KOPT-K1 (cell line): ENCODE results near the gene RWDD2A.

Experiments used
- H3K27ac ChIP-seq: fragments of 200-600 bp; sonication (generic); 2 replicates; pipeline ENCODE4 v1.5.1; 2016; ENCODE audit warnings: antibody characterized with exemption, mild to moderate bottlenecking, low read depth, low read length; ENCODE audit not compliant: poor library complexity, severe bottlenecking
- H3K36me3 ChIP-seq: fragments of 200-600 bp; sonication (generic); 2 replicates; pipeline ENCODE4 v1.5.1; 2017; ENCODE audit warnings: antibody characterized with exemption, mild to moderate bottlenecking, low read length, moderate library complexity; ENCODE audit not compliant: insufficient read depth
- H3K9me3 ChIP-seq: fragments of 200-600 bp; sonication (generic); 2 replicates; pipeline ENCODE4 v1.5.1; 2017; ENCODE audit warnings: antibody characterized with exemption, low read length, mild to moderate bottlenecking; ENCODE audit not compliant: insufficient read depth, poor library complexity, severe bottlenecking

The RWDD2A gene

GRCh38 chr6:83221889-83222479 is 28.8 kb downstream of the RWDD2A start:
- Histone ChIP-seq H3K36me3 (no peaks in the 10 kb centered on the region), H3K9me3 (no peaks in the 10 kb centered on the region), H3K27ac (no peak overlapping the region)

- Histone ChIP-seq H3K27ac (no peak overlapping the region), H3K36me3 (no peaks in the 10 kb centered on the region), H3K9me3 (no peaks in the 10 kb centered on the region)
Observed at GRCh38 chr6:83226517-83226916, 33.4 kb downstream of the RWDD2A start.

GRCh38 chr6:83231146-83231545 is 38.0 kb downstream of the RWDD2A start:
- Histone ChIP-seq H3K36me3 (no peaks in the 10 kb centered on the region), H3K9me3 (no peaks in the 10 kb centered on the region), H3K27ac (no peak overlapping the region)

GRCh38 chr6:83247471-83247870 is 54.3 kb downstream of the RWDD2A start:
- no peaks in the 10 kb centered on the region for H3K9me3 ChIP-seq

More at GRCh38 chr6:83247471-83247870, 54.3 kb downstream of the RWDD2A start:
- Histone ChIP-seq H3K36me3 (no peaks in the 10 kb centered on the region), H3K27ac (no peak overlapping the region)
